GM12878 (cell line): ENCODE measurements around the gene PDZRN3. TPM values are rescaled to one million over a fixed set of nuclear protein-coding genes. Genes with fewer than 3 reads are reported as not detected.

Source experiments
- ATAC-seq: fragments of 200-7000 bp; cut with Tn5 transposase; 3 replicates; pipeline ENCODE4 v1.9.1; 2020; ENCODE audit warnings: mild to moderate bottlenecking, moderate library complexity
- BruUV-seq: library from RNA; stranded (reverse); fragments of 400-500 nt; replicated peaks from 2 replicates; lab custom pipeline; 2021; lab: Mats Ljungman, UMichigan
- CTCF ChIA-PET: fragments of 300-600 bp; sonication (Branson Sonifier 250); formaldehyde crosslinking; extraction: SDS; loops from one replicate; lab custom pipeline; 2021; ENCODE audit warnings: inconsistent platforms; lab: Yijun Ruan, JAX
- POLR2A ChIA-PET: fragments of 350-600 bp; formaldehyde crosslinking; extraction: SDS; loops from one replicate; lab custom pipeline; 2021; ENCODE audit warnings: inconsistent platforms; lab: Charles Lee
- RAD21 ChIA-PET: fragments of 300-600 bp; sonication (Branson Sonifier 250); formaldehyde crosslinking; loops from one replicate; lab custom pipeline; 2023; ENCODE audit warnings: antibody characterized with exemption; ENCODE audit not compliant: unreplicated experiment; lab: Charles Lee
- SMC1A ChIA-PET: fragments of 300-600 bp; sonication (Branson Sonifier 250); formaldehyde crosslinking; loops from one replicate; lab custom pipeline; 2023; ENCODE audit not compliant: unreplicated experiment, uncharacterized antibody; lab: Charles Lee
- DNase-seq: peaks from one replicate; pipeline ENCODE4 v3.0.0-alpha.2; 2011; ENCODE audit warnings: low read depth, low spot score
- FAIRE-seq: peaks from 3 replicates; lab custom pipeline; 2011; peaks lifted over from hg19 to GRCh38; lab: Jason Lieb, UNC
- H2AFZ ChIP-seq: 2 replicates; pipeline ENCODE4 v1.6.0; 2011; ENCODE audit warnings: low read depth, low read length, control low read depth; ENCODE audit not compliant: control insufficient read depth
- H3K27ac ChIP-seq: 2 replicates; pipeline ENCODE4 v1.5.1; 2011; ENCODE audit warnings: control low read depth; ENCODE audit not compliant: control insufficient read depth, insufficient read depth
- H3K27me3 ChIP-seq, 2 experiments: replicated peaks in 1 of 2; 2 replicates each; pipeline versions ENCODE4 v1.6.0 to v1.6.1; 2011; ENCODE audit warnings: low read length in 1 of 2; ENCODE audit not compliant: control insufficient read depth in 2 of 2, insufficient read depth in 2 of 2
- H3K36me3 ChIP-seq, 2 experiments: 2 replicates each; pipeline ENCODE4 v1.5.1; 2011; ENCODE audit warnings: low read length in 1 of 2; ENCODE audit not compliant: control insufficient read depth in 2 of 2, insufficient read depth in 2 of 2
- H3K4me1 ChIP-seq: 2 replicates; pipeline ENCODE4 v1.6.1; 2011; ENCODE audit warnings: mild to moderate bottlenecking, low read length, moderate library complexity, mixed read lengths; ENCODE audit not compliant: control insufficient read depth, insufficient read depth
- H3K4me2 ChIP-seq: 2 replicates; pipeline ENCODE4 v1.6.0; 2011; ENCODE audit warnings: control low read depth; ENCODE audit not compliant: control insufficient read depth, insufficient read depth
- H3K4me3 ChIP-seq: fragments of 200-600 bp; sonication (generic); 2 replicates; pipeline ENCODE4 v1.5.1; 2016
- H3K79me2 ChIP-seq: 2 replicates; pipeline ENCODE4 v1.6.0; 2011; ENCODE audit warnings: low read length; ENCODE audit not compliant: control insufficient read depth, insufficient read depth
- H3K9ac ChIP-seq: 2 replicates; pipeline ENCODE4 v1.8.0; 2011; ENCODE audit warnings: low read length, control low read depth, mixed read lengths; ENCODE audit not compliant: control insufficient read depth, insufficient read depth
- H3K9me3 ChIP-seq: replicated peaks from 3 replicates; pipeline ENCODE4 v1.5.1; 2011; ENCODE audit warnings: mild to moderate bottlenecking, low read length; ENCODE audit not compliant: control insufficient read depth, insufficient read depth
- H4K20me1 ChIP-seq: 2 replicates; pipeline ENCODE4 v1.6.0; 2011; ENCODE audit not compliant: control insufficient read depth, insufficient read depth
- CEBPZ ChIP-seq: fragments of 150-350 bp; IDR thresholded peaks from 2 replicates; pipeline ENCODE4 v1.6.1; 2016; ENCODE audit warnings: low read depth, low read length
- KDM1A ChIP-seq: fragments of 200-600 bp; sonication (generic); IDR thresholded peaks from 2 replicates; pipeline ENCODE4 v1.6.1; 2016; ENCODE audit warnings: borderline replicate concordance
- KLF5 ChIP-seq: fragments of 450-650 bp; IDR thresholded peaks from 2 replicates; pipeline ENCODE4 v1.6.1; 2014; ENCODE audit warnings: mild to moderate bottlenecking; ENCODE audit not compliant: partially characterized antibody
- MLLT1 ChIP-seq: fragments of 450-650 bp; IDR thresholded peaks from 2 replicates; pipeline ENCODE4 v1.6.1; 2016; ENCODE audit warnings: mild to moderate bottlenecking
- NFIC ChIP-seq: IDR thresholded peaks from 2 replicates; pipeline ENCODE4 v1.6.1; 2012; ENCODE audit warnings: low read depth, mild to moderate bottlenecking, inconsistent platforms, low read length, moderate library complexity
- RELA ChIP-seq: fragments of 450-650 bp; IDR thresholded peaks from 2 replicates; pipeline ENCODE4 v1.8.0; 2014; ENCODE audit warnings: borderline replicate concordance; ENCODE audit not compliant: partially characterized antibody
- TCF7 ChIP-seq: IDR thresholded peaks from 2 replicates; pipeline ENCODE4 v1.6.1; 2014; ENCODE audit warnings: antibody characterized with exemption, borderline replicate concordance
- WGBS: methylation state at CpG from one replicate; pipeline ENCODE4 v1.1.6; 2016; ENCODE audit warnings: low lambda C conversion rate; ENCODE audit not compliant: insufficient replicate concordance, insufficient coverage; ENCODE audit errors: missing lambda C conversion rate; 5-methylcytosine and 5-hydroxymethylcytosine counted together
- in situ Hi-C: fragments of 300-500 bp; cut with MboI; formaldehyde crosslinking; loops from 9 replicates; pipeline ENCODE4 v1.14.3; 2018; ENCODE audit warnings: mixed read lengths
- intact Hi-C: fragments of 100-400 bp; cut with micrococcal nuclease; formaldehyde crosslinking; loops from one replicate; pipeline ENCODE4 v1.14.2; 2022; ENCODE audit not compliant: unreplicated experiment
- polyA plus RNA-seq, 11 experiments: library from polyadenylated mRNA; depleted of rRNA in 4 of 11; unstranded in 6 of 11; stranded (reverse) in 5 of 11; fragments of >200 nt; fragmentation: Nextera tagmentation in 4 of 11; fragmentation: Illumina TruSeq in 1 of 11; extraction: Ambion mirVana in 4 of 11; extraction: Trizol in 1 of 11; gene quantifications; 1 replicate in 1 of 11; 2 replicates in 10 of 11; pipeline versions ENCODE4 v1.2.1 to v1.2.3, GENCODE V29; 2011 to 2016; ENCODE audit warnings: inconsistent platforms in 2 of 11, missing spikeins in 2 of 11, low read depth in 1 of 11
- total RNA-seq, 4 experiments: library from RNA; depleted of rRNA in 3 of 4; stranded (reverse); fragments of >200 nt in 3 of 4; fragmentation: Illumina TruSeq in 1 of 4; extraction: Trizol in 1 of 4; gene quantifications; 2 replicates each; pipeline versions ENCODE4 v1.2.1 to v1.2.3, GENCODE V29; 2013 to 2021

Gene PDZRN3
- total and polyA plus RNA-seq, 10 of the 15 experiments (the other 5 are each of a cell fraction or from before 2014, with no cell fraction given), result 0.07 to 0.37 (median 0.12) TPM; not detected in 6

- no peaks in the 10 kb centered on the region; the same call in 2 of the 3 replicates for H3K9me3 ChIP-seq
- no peaks in the 10 kb centered on the region for H3K36me3 ChIP-seq
- no peak for ATAC-seq
- FAIRE-seq, result no peak
- H2AFZ ChIP-seq, result no peak overlapping the region
- H3K4me3 ChIP-seq, result no peak overlapping the region
- intact Hi-C loops (no loop called here), in situ Hi-C loops (no loop called here)
- DNase-seq, result no peak
- H3K79me2 ChIP-seq, result no peaks in the 10 kb centered on the region
- ChIA-PET CTCF (no interaction called here), SMC1A (no interaction called here), RAD21 (no interaction called here), POLR2A (no interaction called here)
- H4K20me1 ChIP-seq, result no peaks in the 10 kb centered on the region
- H3K4me1 ChIP-seq, result no peaks in the 10 kb centered on the region
- no peak overlapping the region for H3K27ac ChIP-seq
- no peak for TF ChIP-seq MLLT1
- no peak for TF ChIP-seq KLF5
- no peak for TF ChIP-seq TCF7
- TF ChIP-seq NFIC, result no peak
- no peak for TF ChIP-seq KDM1A
- no peak for TF ChIP-seq RELA
- TF ChIP-seq CEBPZ, result no peak
- no peak overlapping the region for H3K9ac ChIP-seq
- H3K4me2 ChIP-seq, result no peak overlapping the region
- WGBS, result 42% methylated on average over 12 of the region's 12 CpGs
- no peaks in the 10 kb centered on the region for H3K27me3 ChIP-seq
- no TSS peak for BruUV-seq
Observed at GRCh38 chr3:73365756-73366397, 258.9 kb downstream of the PDZRN3 start.
